ENCODE measurements around the gene ZC3H12A. TPM values are rescaled to one million over a fixed set of nuclear protein-coding genes. Genes with fewer than 3 reads are reported as not detected.

The ZC3H12A gene
- total RNA-seq, result 21.6 and 38.9 TPM in 2 replicates

DNA sequence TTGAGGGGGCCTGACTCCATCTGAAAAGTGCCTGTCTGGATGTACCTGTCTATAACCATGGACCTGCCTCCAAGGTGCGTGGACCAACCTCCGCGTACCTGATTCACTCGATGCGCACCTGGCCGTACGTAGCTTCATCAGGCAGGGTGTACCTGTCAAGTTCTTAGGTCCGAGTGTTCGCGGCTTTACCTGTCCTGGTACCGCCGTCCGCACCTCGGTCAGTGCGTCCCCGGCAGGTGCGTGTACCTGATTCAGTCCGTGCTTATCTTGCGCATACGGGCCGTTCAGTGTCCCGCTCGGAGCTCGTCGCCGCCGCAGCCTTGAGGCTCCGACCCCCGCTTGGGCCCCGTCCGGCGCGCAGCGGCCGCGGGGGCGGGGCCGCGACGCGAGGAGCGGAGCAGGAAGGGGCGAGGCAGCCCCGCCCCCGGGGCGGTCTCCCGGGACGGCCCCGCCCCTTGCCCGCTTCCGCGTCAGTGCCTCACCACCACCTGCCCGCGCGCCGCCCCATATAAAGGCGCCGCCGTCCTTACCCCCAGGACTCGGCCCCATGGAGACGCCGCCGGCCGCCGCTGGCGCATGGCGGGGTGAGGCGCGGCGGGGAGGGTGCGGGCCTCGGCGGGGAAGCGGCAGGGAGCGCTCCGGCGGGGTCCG is at the start of gene ZC3H12A:
TSS of gene ZC3H12A (plus strand) at position 535 of the 651 bp plus-strand sequence. CDS start 917 bp downstream, outside the sequence.
- TF ChIP-seq, protein P1, sequence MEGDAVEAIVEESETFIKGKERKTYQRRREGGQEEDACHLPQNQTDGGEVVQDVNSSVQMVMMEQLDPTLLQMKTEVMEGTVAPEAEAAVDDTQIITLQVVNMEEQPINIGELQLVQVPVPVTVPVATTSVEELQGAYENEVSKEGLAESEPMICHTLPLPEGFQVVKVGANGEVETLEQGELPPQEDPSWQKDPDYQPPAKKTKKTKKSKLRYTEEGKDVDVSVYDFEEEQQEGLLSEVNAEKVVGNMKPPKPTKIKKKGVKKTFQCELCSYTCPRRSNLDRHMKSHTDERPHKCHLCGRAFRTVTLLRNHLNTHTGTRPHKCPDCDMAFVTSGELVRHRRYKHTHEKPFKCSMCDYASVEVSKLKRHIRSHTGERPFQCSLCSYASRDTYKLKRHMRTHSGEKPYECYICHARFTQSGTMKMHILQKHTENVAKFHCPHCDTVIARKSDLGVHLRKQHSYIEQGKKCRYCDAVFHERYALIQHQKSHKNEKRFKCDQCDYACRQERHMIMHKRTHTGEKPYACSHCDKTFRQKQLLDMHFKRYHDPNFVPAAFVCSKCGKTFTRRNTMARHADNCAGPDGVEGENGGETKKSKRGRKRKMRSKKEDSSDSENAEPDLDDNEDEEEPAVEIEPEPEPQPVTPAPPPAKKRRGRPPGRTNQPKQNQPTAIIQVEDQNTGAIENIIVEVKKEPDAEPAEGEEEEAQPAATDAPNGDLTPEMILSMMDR (IDR thresholded peaks at IDR 0.05; ENCODE audit: insufficient read depth, low read depth, low read length), result no peak
- H3K4me3 ChIP-seq (ENCODE audit: low read depth, low read length), result peak within 1 kb of the TSS; percentile 81
- peak; percentile 92 for DNase-seq (ENCODE audit: low read depth)

DNA sequence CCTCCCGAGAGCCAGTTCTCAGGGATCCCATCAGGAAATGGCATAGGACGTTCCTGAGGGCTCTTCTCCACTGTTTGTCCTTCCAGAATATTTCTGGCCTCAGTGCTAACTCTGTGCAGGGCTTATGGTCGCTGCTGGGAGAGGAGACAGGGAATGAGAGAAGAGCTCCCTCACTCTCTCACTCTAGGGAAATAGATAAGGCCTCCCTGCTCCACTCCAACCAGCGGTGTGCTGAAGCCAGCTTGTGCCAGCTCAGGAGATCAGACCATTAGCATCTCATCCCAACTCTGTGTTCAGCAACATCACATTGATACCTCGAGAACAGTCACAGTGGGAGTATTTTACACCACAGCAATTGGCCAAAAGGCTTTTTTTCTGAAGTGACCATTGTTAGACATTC is 49.2 kb upstream of the ZC3H12A start:
- TF ChIP-seq, protein P1 (IDR thresholded peaks at IDR 0.05; ENCODE audit: insufficient read depth, low read depth, low read length), result no peak

DNA sequence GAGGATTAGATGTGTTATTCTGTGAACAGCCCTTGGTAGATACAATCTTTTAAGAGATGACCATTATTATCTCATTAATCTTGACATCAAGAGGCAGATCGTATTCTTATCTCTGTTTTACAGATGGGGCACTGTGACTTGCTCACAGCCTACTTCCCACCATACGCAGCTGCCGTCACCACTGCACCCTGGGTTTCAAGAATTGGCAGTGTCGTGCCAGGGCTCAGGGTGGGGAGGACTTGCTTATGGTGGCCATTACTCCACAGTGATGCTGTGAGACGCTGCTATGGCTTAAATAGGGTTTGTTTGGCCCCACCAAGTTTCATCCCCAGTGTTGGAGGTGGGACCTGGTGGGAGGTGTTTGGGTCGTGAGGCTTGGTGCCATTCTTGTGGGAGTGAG is 45.4 kb upstream of the ZC3H12A start:
- TF ChIP-seq, protein P1 (IDR thresholded peaks at IDR 0.05; ENCODE audit: insufficient read depth, low read depth, low read length), result no peak
- DNase-seq (ENCODE audit: low read depth), result no peak
- H3K4me3 ChIP-seq (ENCODE audit: low read depth, low read length), result no peak overlapping the region

More for the DNA sequence above, 49.2 kb upstream of the ZC3H12A start:
- no peak overlapping the region for H3K4me3 ChIP-seq (ENCODE audit: low read depth, low read length)
- no peak for DNase-seq (ENCODE audit: low read depth)

DNA sequence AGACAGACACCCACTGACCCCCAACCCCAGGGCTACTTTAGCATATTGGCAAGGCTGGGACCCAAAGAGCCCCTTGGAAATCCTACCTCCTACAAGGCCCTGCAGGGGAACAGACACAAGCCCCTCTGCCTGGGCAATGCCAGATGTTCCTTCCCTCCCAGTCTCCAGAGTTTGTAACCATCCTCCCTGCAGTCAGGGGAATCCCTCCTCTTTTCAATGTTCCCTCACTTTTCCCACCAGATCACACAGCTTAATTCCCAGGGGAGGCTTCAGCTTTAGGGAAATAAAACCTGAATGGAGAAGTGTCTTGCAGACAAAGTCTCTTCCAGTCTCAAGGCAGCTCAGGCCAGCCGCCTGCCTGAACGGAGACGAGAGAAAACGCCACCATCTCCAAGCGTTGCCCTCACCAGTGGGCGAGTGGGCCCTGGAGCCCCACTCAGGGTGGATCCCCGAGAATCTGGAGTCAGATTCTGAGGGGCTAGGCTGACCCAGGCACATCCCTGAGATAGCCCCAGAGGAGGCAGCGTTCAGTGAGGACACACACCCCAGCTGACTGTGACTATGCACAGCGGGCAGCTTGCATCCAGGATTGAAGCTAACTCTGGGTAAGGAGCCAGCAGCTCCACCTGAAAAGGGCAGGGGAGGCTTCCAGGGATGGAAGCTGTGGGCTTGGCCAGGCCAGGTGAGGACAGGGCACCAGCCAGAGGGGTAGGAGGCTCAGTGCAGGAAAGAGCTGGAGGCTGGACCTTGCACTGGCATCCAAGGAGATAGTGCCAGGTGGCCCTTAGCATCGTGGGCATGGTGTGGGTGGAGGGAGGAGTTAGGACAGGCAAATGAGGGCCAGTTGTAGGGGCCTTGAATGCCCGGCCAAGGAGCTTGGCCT is 44.0 kb upstream of the ZC3H12A start:
- TF ChIP-seq, protein P1 (IDR thresholded peaks at IDR 0.05; ENCODE audit: insufficient read depth, low read depth, low read length), result no peak
- H3K4me3 ChIP-seq (ENCODE audit: low read depth, low read length), result no peak overlapping the region
- DNase-seq (ENCODE audit: low read depth), result no peak

DNA sequence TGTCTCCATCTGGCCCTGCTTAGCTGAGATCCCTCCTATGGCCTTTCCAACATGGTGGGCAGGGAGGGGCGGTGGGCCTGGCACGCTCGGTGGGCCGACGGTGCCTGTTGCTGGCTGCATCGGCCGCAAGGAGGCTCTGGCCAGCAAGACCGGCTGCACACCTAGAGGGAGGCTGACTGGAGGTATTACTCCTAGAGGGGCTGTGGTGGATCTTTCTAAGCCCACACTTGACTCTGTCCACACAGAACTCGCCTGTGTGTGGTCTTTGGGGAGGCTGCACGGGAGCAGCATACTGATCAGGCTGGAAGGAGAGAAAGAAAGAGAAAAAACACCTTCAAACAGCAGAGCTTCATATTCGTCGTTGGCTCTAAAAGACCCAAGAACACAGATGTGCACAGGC is 41.7 kb upstream of the ZC3H12A start:
- TF ChIP-seq, protein P1 (IDR thresholded peaks at IDR 0.05; ENCODE audit: insufficient read depth, low read depth, low read length), result no peak
- no peak overlapping the region for H3K4me3 ChIP-seq (ENCODE audit: low read depth, low read length)
- DNase-seq (ENCODE audit: low read depth), result no peak

DNA sequence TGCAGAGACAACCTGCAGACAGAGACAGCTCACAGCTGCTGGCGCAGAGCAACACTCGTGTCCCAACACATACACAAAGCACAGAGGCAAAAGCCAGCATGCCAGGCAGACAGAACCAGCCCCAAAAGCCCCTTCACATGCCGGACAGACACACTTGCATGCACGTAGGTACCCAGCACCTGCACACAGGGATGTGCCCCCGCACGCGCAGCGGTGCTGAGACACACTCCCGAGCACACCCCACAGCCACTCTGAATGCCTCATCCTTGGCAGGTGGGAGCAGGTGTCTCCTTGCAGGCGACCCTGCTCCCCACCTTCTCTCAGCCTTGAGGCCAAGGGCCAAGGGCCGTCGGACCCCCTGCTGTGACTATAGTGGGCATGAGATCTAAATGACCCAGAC is 41.2 kb upstream of the ZC3H12A start:
- TF ChIP-seq, protein P1 (IDR thresholded peaks at IDR 0.05; ENCODE audit: insufficient read depth, low read depth, low read length), result no peak
- no peak overlapping the region for H3K4me3 ChIP-seq (ENCODE audit: low read depth, low read length)
- DNase-seq (ENCODE audit: low read depth), result no peak

Measured in fibroblast of villous mesenchyme (primary cell).